ENCODE measurements around the gene ST3GAL3.

DNA sequence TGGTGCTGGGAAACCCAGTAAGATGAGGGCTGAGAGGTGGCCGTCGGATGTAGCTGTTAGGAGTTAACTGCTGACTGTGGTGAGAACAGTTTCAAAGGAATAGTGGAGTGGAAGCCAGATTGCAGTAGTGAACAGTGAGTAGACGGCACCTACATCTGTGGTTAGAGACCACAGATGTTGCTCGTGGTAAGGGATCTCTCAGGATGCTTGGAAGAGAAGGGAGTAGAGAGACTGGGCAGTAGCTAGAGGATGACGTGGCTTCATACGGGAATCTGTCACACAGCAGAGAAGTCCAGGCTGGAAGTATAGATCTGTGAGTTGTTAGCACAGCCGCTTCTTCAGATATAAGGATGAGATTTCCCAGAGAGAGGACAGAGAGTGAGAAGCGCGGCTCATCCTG lies 218.5 kb downstream of the ST3GAL3 start:
- TF ChIP-seq CTCF (IDR thresholded peaks at IDR 0.05), result no peak
- TF ChIP-seq FOXJ3 (CRISPR knock-in tag; IDR thresholded peaks at IDR 0.05; ENCODE audit: borderline replicate concordance), result no peak
- no peak for TF ChIP-seq CREB1 (CRISPR knock-in tag; IDR thresholded peaks at IDR 0.05)
- no peak for TF ChIP-seq RELA (CRISPR knock-in tag; IDR thresholded peaks at IDR 0.05; ENCODE audit: borderline replicate concordance)

All from WTC11 (cell line).